Stimulated activated CD8-positive, alpha-beta memory T cell treated with anti-CD3 and anti-CD28 coated beads, Interleukin-7, amount 100 ng/mL, for 1 hour (primary cell): Measurements from ENCODE around the gene TOMM20L.

Experiments used
- DNase-seq, 2 donors: peaks; one replicate each; pipeline ENCODE4 v3.0.0-alpha.2; 2020; ENCODE audit warnings: low read depth in 2 of 2

The TOMM20L gene

GRCh38 chr14:58427281-58428117 is 31.8 kb downstream of the TOMM20L start, which contains the start of the genes KIAA0586 and TIMM9:
Gene KIAA0586 (plus strand): TSS chr14:58427719. CDS start chr14:58428265, 546 bp downstream.
Gene TIMM9 (minus strand): TSS chr14:58427531. CDS start chr14:58411945, 15,586 bp downstream.
- peak; percentile 89 to 91 for DNase-seq

DNA sequence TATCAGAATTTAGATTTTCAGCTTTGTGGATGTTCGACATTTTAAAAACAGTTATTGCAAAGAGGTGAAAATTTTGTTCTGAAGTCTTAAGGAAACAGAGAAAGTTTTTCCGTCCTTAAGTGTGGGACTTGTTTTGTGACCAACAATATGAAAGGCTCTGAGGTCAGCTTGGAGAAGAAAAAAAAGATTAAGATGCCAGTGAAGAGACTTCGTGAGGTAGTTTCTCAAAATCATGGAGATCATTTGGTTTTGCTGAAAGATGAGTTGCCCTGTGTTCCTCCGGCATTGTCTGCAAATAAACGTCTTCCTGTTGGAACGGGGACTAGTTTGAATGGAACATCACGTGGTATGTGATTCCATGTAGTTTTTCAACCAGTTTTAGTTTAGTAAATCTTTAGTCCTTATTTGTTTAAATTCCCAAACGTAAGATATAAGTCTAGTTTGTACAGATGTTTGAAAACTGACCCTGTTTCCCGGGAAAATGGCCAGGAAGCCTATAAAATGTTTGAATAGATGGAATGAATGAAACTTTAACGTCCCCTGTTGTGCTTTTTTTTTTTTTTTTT is 32.5 kb downstream of the TOMM20L start:
- DNase-seq = no peak

GRCh38 chr14:58430156-58430555 is 34.4 kb downstream of the TOMM20L start:
- DNase-seq = no peak

DNA sequence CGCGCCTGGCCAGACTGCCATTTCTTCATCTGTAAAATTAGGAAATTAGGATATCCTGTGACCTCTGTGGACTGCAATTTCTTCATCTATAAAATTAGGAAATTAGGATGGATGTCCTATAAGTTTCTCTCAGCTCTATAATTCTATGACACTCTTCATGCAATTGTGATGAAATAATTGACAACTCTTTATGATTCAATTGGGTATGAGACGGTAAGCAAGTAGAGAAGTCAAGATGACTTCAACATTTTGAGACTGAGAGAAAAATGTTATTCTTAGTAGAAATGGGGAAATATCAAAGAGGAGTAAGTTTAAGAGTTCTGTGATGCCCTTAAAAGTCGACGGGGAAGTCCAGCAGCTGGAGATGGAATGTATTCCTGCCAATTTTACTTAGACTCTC is 43.7 kb downstream of the TOMM20L start:
- DNase-seq = no peak

- no peak for DNase-seq
Measured at GRCh38 chr14:58444627-58445026, 48.9 kb downstream of the TOMM20L start.

GRCh38 chr14:58455593-58456265 is 60.0 kb downstream of the TOMM20L start:
- DNase-seq = no peak
